HTERT RPE-1 (cell line): ENCODE data around the gene NHERF2.

ENCODE experiments used
- in situ Hi-C: fragments of 300-500 bp; cut with MboI; formaldehyde crosslinking; loops from 4 replicates; pipeline ENCODE4 v1.14.3; 2020; ENCODE audit warnings: low sequenced_read_pairs

NHERF2 gene

DNA sequence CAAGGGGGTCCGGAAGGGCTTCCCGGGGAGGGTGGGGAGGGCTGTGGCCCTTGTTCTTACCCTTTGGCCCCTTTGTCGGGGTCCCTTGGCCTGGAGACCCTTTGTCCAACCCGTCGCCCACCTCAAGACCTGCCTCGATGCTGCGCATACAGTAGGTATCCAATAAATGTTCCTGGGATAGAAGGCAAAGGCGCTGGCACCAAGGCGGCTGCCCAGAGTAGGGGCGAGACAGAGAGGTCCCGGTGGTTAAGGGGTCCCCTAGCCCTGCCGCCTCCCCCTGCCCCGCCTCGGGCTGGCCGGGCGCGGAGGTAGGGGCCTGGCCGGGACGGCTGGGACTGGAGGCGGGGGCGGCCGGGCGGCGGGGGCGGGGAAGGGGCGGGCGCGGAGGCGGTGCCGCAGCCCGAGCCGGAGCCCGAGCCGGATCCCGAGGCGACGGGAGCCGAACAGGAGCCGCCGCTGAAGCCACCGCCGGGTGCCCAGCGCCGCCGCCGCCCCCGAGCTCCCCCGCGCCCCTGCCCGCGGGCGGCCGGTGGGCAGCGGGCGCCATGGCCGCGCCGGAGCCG lies at the start of gene NHERF2:
Gene NHERF2, plus strand, starts transcription at position 442 of the 563 bp plus-strand sequence. Its CDS starts 104 bp downstream, at position 546.
- in situ Hi-C loops, result no loop called here

GRCh38 chr16:1976951-1977874 lies 49.5 kb upstream of the NHERF2 start:
- in situ Hi-C loops, result no loop called here

GRCh38 chr16:1977875-1978268 lies 48.8 kb upstream of the NHERF2 start:
- in situ Hi-C loops, result no loop called here

- in situ Hi-C loops, result no loop called here
Observed at GRCh38 chr16:1978476-1979120, 48.1 kb upstream of the NHERF2 start.

GRCh38 chr16:1979271-1980029 lies 47.3 kb upstream of the NHERF2 start:
- in situ Hi-C loops, result no loop called here

GRCh38 chr16:1980030-1980769 lies 46.5 kb upstream of the NHERF2 start:
- in situ Hi-C loops, result no loop called here

DNA sequence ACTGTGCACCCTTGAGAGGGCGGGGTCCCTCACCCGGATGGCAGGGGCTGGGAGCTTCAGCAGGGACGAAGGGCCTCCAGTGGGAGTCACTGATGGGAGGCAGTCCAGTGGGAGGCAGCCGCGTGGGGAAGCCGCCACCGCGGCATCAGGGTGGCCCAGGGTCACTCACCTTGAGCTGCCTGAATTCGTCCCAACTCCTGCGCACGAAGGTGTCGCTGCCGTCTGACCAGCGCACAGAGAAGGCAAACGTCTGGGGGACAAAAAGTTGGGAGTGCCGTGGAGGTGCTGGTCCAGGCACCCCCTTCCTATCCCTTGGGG lies 46.0 kb upstream of the NHERF2 start:
- in situ Hi-C loops, result no loop called here

DNA sequence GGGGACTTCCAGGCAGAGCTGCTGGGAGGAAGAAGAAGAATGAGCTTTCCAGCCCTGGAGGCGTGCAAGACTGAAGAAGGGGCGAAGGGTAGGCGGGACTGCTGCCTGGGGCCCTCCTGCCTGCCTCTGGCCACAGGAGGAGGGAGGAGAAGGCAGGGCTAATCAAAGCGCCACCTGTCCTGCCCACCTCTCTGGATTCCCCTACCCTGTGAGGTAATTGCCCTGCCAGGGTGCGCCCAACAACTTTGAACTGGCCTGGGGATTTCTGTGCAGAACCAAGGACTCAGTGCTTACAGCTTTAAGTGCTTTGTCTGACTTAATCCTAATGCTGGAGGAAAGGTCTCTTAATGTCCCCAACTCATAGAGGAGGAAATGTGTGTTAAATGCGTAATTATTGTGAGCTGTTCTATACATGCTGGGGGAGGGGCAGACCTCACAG lies 45.3 kb upstream of the NHERF2 start, which contains the start of gene NOXO1:
Gene NOXO1, minus strand, starts transcription at position 72 of the 439 bp plus-strand sequence. CDS start 290 bp downstream, outside the sequence.
- in situ Hi-C loops, result no loop called here

- in situ Hi-C loops, result no loop called here
Observed at GRCh38 chr16:1982013-1982433, 44.7 kb upstream of the NHERF2 start.

DNA sequence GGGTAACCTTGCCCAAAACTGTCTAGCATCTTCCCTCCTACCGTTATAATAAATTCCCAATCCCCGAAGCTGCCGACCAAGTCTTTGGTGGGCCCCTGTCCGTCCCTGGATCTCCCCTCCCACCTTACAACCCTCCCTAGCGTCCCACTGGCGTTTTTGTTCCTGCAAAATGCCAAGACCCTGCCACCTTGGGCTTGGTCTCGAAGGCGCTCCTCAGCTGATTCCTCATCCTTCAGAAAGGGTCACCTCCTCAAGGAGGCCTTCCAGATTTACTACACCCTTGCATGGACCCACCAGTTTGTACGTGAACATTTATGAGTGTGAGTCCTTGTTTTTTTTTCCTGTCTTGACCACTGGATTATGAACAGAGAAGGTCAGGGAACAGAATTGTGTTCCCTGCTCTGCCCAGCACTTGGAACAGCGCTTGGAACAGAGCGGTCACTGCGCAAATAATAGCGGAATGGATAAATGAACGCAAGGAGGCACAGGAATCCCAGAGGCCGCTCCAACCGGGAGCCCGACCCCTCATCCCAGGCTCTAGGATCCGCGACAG lies 43.6 kb upstream of the NHERF2 start:
- in situ Hi-C loops, result no loop called here

GRCh38 chr16:1983544-1984346 lies 43.0 kb upstream of the NHERF2 start, which contains the start of gene GFER:
TSS of gene GFER (plus strand) at chr16:1984193. CDS start at chr16:1984219, 26 bp downstream.
- in situ Hi-C loops, result no loop called here

- in situ Hi-C loops, result no loop called here
Observed at GRCh38 chr16:1984347-1985225, 42.1 kb upstream of the NHERF2 start.

DNA sequence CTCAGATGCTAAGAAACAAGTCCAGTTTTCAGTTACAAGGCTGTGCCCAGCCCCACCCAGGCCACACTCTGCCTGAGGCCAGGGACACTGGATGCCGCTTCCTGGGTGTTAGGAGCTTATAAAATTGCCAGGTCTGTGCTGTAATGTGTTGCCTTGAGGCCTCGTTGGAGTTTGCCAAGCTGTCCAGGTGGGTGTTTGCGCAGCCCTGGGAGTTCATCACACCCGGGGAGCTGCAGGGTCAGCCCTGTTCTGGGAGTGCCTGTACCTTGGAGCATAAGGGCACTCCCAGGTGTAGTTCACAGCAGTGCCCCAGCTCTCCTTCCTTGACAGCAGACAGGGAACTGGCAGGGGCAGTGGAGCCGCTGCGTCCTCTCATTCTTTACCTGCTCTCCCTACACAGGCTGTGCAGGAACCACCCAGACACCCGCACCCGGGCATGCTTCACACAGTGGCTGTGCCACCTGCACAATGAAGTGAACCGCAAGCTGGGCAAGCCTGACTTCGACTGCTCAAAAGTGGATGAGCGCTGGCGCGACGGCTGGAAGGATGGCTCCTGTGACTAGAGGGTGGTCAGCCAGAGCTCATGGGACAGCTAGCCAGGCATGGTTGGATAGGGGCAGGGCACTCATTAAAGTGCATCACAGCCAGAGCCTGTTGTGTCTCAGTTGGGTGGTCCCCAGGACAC lies 41.1 kb upstream of the NHERF2 start:
- in situ Hi-C loops, result no loop called here

DNA sequence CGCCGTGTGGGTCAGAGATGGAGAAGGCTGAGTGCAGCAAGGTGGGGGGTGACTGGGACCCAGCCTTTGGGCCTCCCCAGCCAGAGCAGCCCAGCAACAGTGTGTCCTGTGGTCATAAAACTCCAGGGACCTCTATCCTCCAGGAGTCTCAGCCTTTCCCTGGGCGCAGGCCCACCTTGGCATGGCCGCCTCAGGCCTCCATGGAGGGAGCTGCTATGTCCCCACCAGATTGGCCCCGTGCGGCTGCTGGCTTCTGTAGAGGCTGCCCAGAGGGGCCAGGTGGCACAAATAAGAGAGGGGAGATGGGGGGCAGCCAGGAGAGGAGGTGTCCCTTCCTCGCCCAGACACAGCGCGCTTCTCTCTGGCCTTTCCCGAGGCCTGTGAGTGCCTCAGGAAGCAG lies 39.5 kb upstream of the NHERF2 start:
- in situ Hi-C loops, result no loop called here

GRCh38 chr16:1989209-1990100 lies 37.2 kb upstream of the NHERF2 start, which contains the start of gene SYNGR3:
TSS of gene SYNGR3 (plus strand) at chr16:1989970. CDS start at chr16:1990103, 133 bp downstream.
- in situ Hi-C loops, result no loop called here

DNA sequence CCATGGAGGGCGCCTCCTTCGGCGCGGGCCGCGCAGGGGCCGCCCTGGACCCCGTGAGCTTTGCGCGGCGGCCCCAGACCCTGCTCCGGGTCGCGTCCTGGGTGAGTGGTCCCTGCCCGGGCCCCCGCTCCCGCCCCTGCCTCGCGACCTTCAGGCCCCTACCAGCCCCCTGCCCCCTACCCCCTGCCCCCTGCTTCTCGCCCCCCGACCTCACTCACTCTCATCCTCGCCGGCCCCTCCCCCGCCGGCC lies 36.7 kb upstream of the NHERF2 start:
- in situ Hi-C loops, result no loop called here
